H1 (cell line): Measurements from ENCODE around the gene WDR37. TPM values are rescaled to one million over a fixed set of nuclear protein-coding genes. Genes with fewer than 3 reads are reported as not detected.

ENCODE experiments used
- CTCF ChIA-PET: fragments of 300-600 bp; sonication (Branson Sonifier 250); formaldehyde crosslinking; loops from one replicate; lab custom pipeline; 2021; ENCODE audit not compliant: partially characterized antibody; lab: Charles Lee
- POLR2A ChIA-PET: fragments of 300-600 bp; sonication (Branson Sonifier 250); formaldehyde crosslinking; loops from one replicate; lab custom pipeline; 2021; ENCODE audit warnings: inconsistent platforms; ENCODE audit not compliant: partially characterized antibody; lab: Charles Lee
- DNase-seq, 2 experiments: peaks; one replicate each; pipeline versions ENCODE4 v3.0.0 to v3.0.0-alpha.2; 2010 to 2022; ENCODE audit warnings: low spot score in 2 of 2, low read depth in 1 of 2, mixed read lengths in 1 of 2
- FAIRE-seq: peaks from 2 replicates; lab custom pipeline; 2011; peaks lifted over from hg19 to GRCh38; lab: Jason Lieb, UNC
- H2AFZ ChIP-seq: 2 replicates; pipeline ENCODE4 v1.8.1; 2012; ENCODE audit warnings: low read length, inconsistent platforms
- H2AK5ac ChIP-seq: 2 replicates; pipeline ENCODE4 v1.6.1; 2013; ENCODE audit warnings: low read depth, low read length
- H2BK120ac ChIP-seq: replicated peaks from 2 replicates; pipeline ENCODE3; 2013; ENCODE audit warnings: low read depth, low read length, inconsistent platforms
- H2BK12ac ChIP-seq: 2 replicates; pipeline ENCODE4 v1.6.1; 2013; ENCODE audit warnings: low read depth, low read length
- H2BK15ac ChIP-seq: 2 replicates; pipeline ENCODE4 v1.6.1; 2013; ENCODE audit warnings: low read length
- H2BK20ac ChIP-seq: 2 replicates; pipeline ENCODE4 v1.6.1; 2013; ENCODE audit warnings: low read length
- H2BK5ac ChIP-seq: 2 replicates; pipeline ENCODE4 v1.6.1; 2013; ENCODE audit warnings: low read depth, low read length
- H3K14ac ChIP-seq: 2 replicates; pipeline ENCODE4 v1.6.1; 2013; ENCODE audit warnings: inconsistent platforms; ENCODE audit not compliant: insufficient read length
- H3K18ac ChIP-seq: 2 replicates; pipeline ENCODE4 v1.6.1; 2013; ENCODE audit warnings: low read length; ENCODE audit errors: extremely low read depth
- H3K23ac ChIP-seq: 2 replicates; pipeline ENCODE4 v1.6.1; 2013; ENCODE audit warnings: inconsistent platforms; ENCODE audit not compliant: insufficient read length
- H3K23me2 ChIP-seq: 2 replicates; pipeline ENCODE4 v1.6.1; 2013; ENCODE audit warnings: low read depth, low read length
- H3K27ac ChIP-seq: 2 replicates; pipeline ENCODE4 v1.6.1; 2011; ENCODE audit warnings: low read depth, low read length, inconsistent platforms
- H3K27me3 ChIP-seq, 4 experiments: replicated peaks in 1 of 4; 1 replicate in 1 of 4; 2 replicates in 3 of 4; pipeline versions ENCODE4 v1.6.1 to v1.8.1; 2011 to 2013; ENCODE audit warnings: low read length in 3 of 4, mild to moderate bottlenecking in 3 of 4, inconsistent platforms in 2 of 4, mixed read lengths in 2 of 4, moderate library complexity in 1 of 4; ENCODE audit not compliant: control insufficient read depth in 3 of 4, insufficient read depth in 3 of 4; ENCODE audit errors: extremely low read depth in 1 of 4
- H3K36me3 ChIP-seq, 4 experiments: 2 replicates each; pipeline versions ENCODE4 v1.6.1 to v1.8.1; 2011 to 2013; ENCODE audit warnings: mild to moderate bottlenecking in 4 of 4, low read length in 3 of 4, moderate library complexity in 2 of 4, control low read depth in 1 of 4, inconsistent platforms in 1 of 4; ENCODE audit not compliant: insufficient read depth in 4 of 4, control insufficient read depth in 2 of 4
- H3K4ac ChIP-seq: replicated peaks from 2 replicates; pipeline ENCODE3; 2013; ENCODE audit warnings: low read length, low read depth, mixed read lengths, inconsistent platforms; ENCODE audit not compliant: insufficient read length
- H3K4me1 ChIP-seq, 4 experiments: replicated peaks in 1 of 4; 1 replicate in 1 of 4; 2 replicates in 3 of 4; pipeline versions ENCODE4 v1.6.1 to v1.8.1; 2011 to 2013; ENCODE audit warnings: low read length in 3 of 4, inconsistent platforms in 2 of 4, mixed read lengths in 1 of 4; ENCODE audit not compliant: insufficient read depth in 4 of 4, control insufficient read depth in 3 of 4
- H3K4me2 ChIP-seq, 2 experiments: 2 replicates each; pipeline versions ENCODE4 v1.6.1 to v1.8.1; 2011 to 2013; ENCODE audit warnings: low read depth in 2 of 2, low read length in 2 of 2, control low read depth in 1 of 2, inconsistent platforms in 1 of 2, mild to moderate bottlenecking in 1 of 2; ENCODE audit not compliant: insufficient read depth in 1 of 2
- H3K4me3 ChIP-seq, 4 experiments: fragments of 200-600, 300-600 bp in 1 of 4; sonication (generic), shearing (Covaris generic), sonication (Bioruptor Twin) in 1 of 4; 2 replicates each; pipeline versions ENCODE4 v1.5.1 to v1.8.1; 2011 to 2016; ENCODE audit warnings: low read length in 4 of 4, low read depth in 3 of 4, control low read depth in 2 of 4, inconsistent platforms in 2 of 4, mild to moderate bottlenecking in 2 of 4, mixed read lengths in 1 of 4, moderate library complexity in 1 of 4; ENCODE audit not compliant: insufficient read depth in 2 of 4; ENCODE audit errors: extremely low read depth in 1 of 4
- H3K56ac ChIP-seq: replicated peaks from 2 replicates; pipeline ENCODE3; 2013; ENCODE audit warnings: low read depth, mild to moderate bottlenecking, mixed read lengths, low read length, inconsistent platforms; ENCODE audit not compliant: insufficient read length
- H3K79me1 ChIP-seq: 2 replicates; pipeline ENCODE4 v1.6.1; 2013; ENCODE audit warnings: low read depth, low read length, control low read depth
- H3K79me2 ChIP-seq, 2 experiments: 2 replicates each; pipeline versions ENCODE4 v1.6.1 to v1.8.1; 2012 to 2013; ENCODE audit warnings: low read length in 2 of 2, mild to moderate bottlenecking in 2 of 2, inconsistent platforms in 1 of 2; ENCODE audit not compliant: insufficient read depth in 2 of 2, control insufficient read depth in 1 of 2
- H3K9ac ChIP-seq, 4 experiments: replicated peaks in 1 of 4; 1 replicate in 1 of 4; 2 replicates in 3 of 4; pipeline versions ENCODE4 v1.6.1 to v1.8.1; 2011 to 2013; ENCODE audit warnings: low read depth in 3 of 4, low read length in 3 of 4, control low read depth in 2 of 4, mild to moderate bottlenecking in 2 of 4, moderate library complexity in 2 of 4, inconsistent platforms in 1 of 4; ENCODE audit errors: extremely low read depth in 1 of 4
- H3K9me3 ChIP-seq, 2 experiments: 2 replicates each; pipeline versions ENCODE4 v1.6.1 to v1.8.1; 2012 to 2013; ENCODE audit warnings: mild to moderate bottlenecking in 2 of 2, moderate library complexity in 2 of 2, control low read depth in 1 of 2, inconsistent platforms in 1 of 2, low read depth in 1 of 2, low read length in 1 of 2, mixed read lengths in 1 of 2; ENCODE audit not compliant: insufficient read depth in 2 of 2
- H4K20me1 ChIP-seq, 2 experiments: replicated peaks in 1 of 2; 2 replicates each; pipeline versions ENCODE3 to v1.8.1; 2011 to 2013; ENCODE audit warnings: inconsistent platforms in 2 of 2, low read length in 2 of 2, mild to moderate bottlenecking in 1 of 2; ENCODE audit not compliant: insufficient read depth in 2 of 2, control insufficient read depth in 1 of 2
- H4K5ac ChIP-seq: 2 replicates; pipeline ENCODE4 v1.6.1; 2013; ENCODE audit warnings: low read length, low read depth, mixed read lengths, inconsistent platforms; ENCODE audit not compliant: insufficient read length
- H4K8ac ChIP-seq: 2 replicates; pipeline ENCODE4 v1.8.0; 2013; ENCODE audit warnings: mild to moderate bottlenecking, moderate library complexity, low read length, inconsistent platforms; ENCODE audit not compliant: insufficient read depth; ENCODE audit errors: extremely low read depth
- H4K91ac ChIP-seq: replicated peaks from 2 replicates; pipeline ENCODE3; 2013; ENCODE audit warnings: low read length, mixed read lengths, inconsistent platforms; ENCODE audit not compliant: insufficient read length
- SIX5 ChIP-seq: IDR thresholded peaks from 2 replicates; pipeline ENCODE4 v1.6.1; 2011; ENCODE audit warnings: mild to moderate bottlenecking, low read depth, low read length
- WGBS, 2 experiments: shearing (Covaris generic) in 1 of 2; methylation state at CpG; one replicate each; pipeline versions ENCODE4 v1.1.6 to v1.1.7; 2013 to 2015; ENCODE audit warnings: low lambda C conversion rate in 2 of 2, mixed read lengths in 2 of 2, inconsistent platforms in 1 of 2, low coverage in 1 of 2, missing lambda C conversion rate in 1 of 2; ENCODE audit not compliant: insufficient replicate concordance in 2 of 2, insufficient coverage in 1 of 2, insufficient read length in 1 of 2; ENCODE audit errors: extremely low coverage in 1 of 2, missing lambda C conversion rate in 1 of 2; 5-methylcytosine and 5-hydroxymethylcytosine counted together
- polyA plus RNA-seq, 7 experiments: library from polyadenylated mRNA; depleted of rRNA in 3 of 7; stranded (reverse) in 5 of 7; unstranded in 2 of 7; fragments of >200 nt in 5 of 7; fragments of 200-250 nt in 2 of 7; gene quantifications; 1 replicate in 5 of 7; 2 replicates in 1 of 7; 4 replicates in 1 of 7; pipeline versions ENCODE4 v1.2.1 to v1.2.3, GENCODE V29; 2011 to 2013; ENCODE audit warnings: missing spikeins in 2 of 7, mixed read lengths in 2 of 7
- total RNA-seq: library from RNA; stranded (reverse); fragmentation: NEBNext Ultra II Directional; extraction: Animal tissue kit (Norgen Biotek cat#: 25700); gene quantifications from 2 replicates; pipeline ENCODE4 v1.2.1, GENCODE V29; 2021

The WDR37 gene
- total and polyA plus RNA-seq, 2 of the 8 experiments (the other 6 are each of a cell fraction or from before 2014, with no cell fraction given), result 9.6 to 12.0 TPM

GRCh38 chr10:1116696-1117280, 60.6 kb downstream of the WDR37 start:
- Histone ChIP-seq H3K27me3 (no peaks in the 10 kb centered on the region), H3K36me3 (peaks cover 0 to 13% (median 3%) of the 10 kb centered on the region in 4 experiments; a peak in 4 of 8 replicates), H3K4me1 (peaks cover 3 to 6% (median 5%) of the 10 kb centered on the region in 4 experiments; a peak in 5 of 7 replicates), H3K4me3 (no peak overlapping the region), H3K18ac (no peak overlapping the region), H2BK15ac (no peak overlapping the region), H4K5ac (no peak overlapping the region), H3K4ac (no peak overlapping the region), H4K20me1 (peaks cover 2 to 3% of the 10 kb centered on the region in 2 experiments), H2AFZ (no peak overlapping the region), H3K56ac (no peak overlapping the region), H3K79me2 (no peaks in the 10 kb centered on the region), H3K9ac (no peak overlapping the region), H3K79me1 (peaks cover 5% of the 10 kb centered on the region; the same call in 1 of the 2 replicates), H3K9me3 (no peaks in the 10 kb centered on the region), H2BK120ac (no peak overlapping the region), H3K27ac (no peak overlapping the region), H3K23me2 (no peaks in the 10 kb centered on the region), H3K14ac (no peak overlapping the region), H2AK5ac (no peak overlapping the region), H4K91ac (no peak overlapping the region), H3K23ac (no peak overlapping the region), H3K4me2 (no peak overlapping the region), H2BK5ac (no peak overlapping the region), H2BK20ac (no peak overlapping the region), H4K8ac (no peak overlapping the region), H2BK12ac (no peak overlapping the region)
- no peak for TF ChIP-seq SIX5
- WGBS, 2 experiments, result 89% methylated on average over 10 of the region's 10 CpGs; no CpG with 5 or more reads in 1 of the 2 experiments
- FAIRE-seq (no peak), DNase-seq (no peak)
- ChIA-PET CTCF (no interaction called here), POLR2A (no interaction called here)
